Osteocyte (in vitro differentiated cells): ENCODE measurements around the gene CAVIN4. TPM values are rescaled to one million over a fixed set of nuclear protein-coding genes. Genes with fewer than 3 reads are reported as not detected.
A peak's percentile ranks its signal among the peaks of the same experiment; 100 is the strongest.

ENCODE experiments used
- DNase-seq: peaks from one replicate; pipeline ENCODE4 v3.0.0; 2021; ENCODE audit warnings: mixed read lengths; ENCODE audit not compliant: unreplicated experiment; ENCODE audit errors: extremely low spot score
- H3K27ac Mint-ChIP-seq: one replicate; pipeline ENCODE4 v1.8.0; 2021; ENCODE audit warnings: mild to moderate bottlenecking, mixed read lengths; ENCODE audit not compliant: unreplicated experiment
- H3K27me3 Mint-ChIP-seq: one replicate; pipeline ENCODE4 v1.8.0; 2021; ENCODE audit warnings: mixed read lengths; ENCODE audit not compliant: unreplicated experiment
- H3K36me3 Mint-ChIP-seq: one replicate; pipeline ENCODE4 v1.8.0; 2021; ENCODE audit warnings: mixed read lengths; ENCODE audit not compliant: unreplicated experiment
- H3K4me1 Mint-ChIP-seq: one replicate; pipeline ENCODE4 v1.8.0; 2021; ENCODE audit warnings: mixed read lengths; ENCODE audit not compliant: unreplicated experiment
- H3K4me3 Mint-ChIP-seq: one replicate; pipeline ENCODE4 v1.8.0; 2021; ENCODE audit warnings: mild to moderate bottlenecking, moderate library complexity, mixed read lengths; ENCODE audit not compliant: unreplicated experiment
- H3K9me3 Mint-ChIP-seq: one replicate; pipeline ENCODE4 v1.8.0; 2021; ENCODE audit warnings: mixed read lengths; ENCODE audit not compliant: unreplicated experiment
- total RNA-seq: library from RNA; stranded (reverse); gene quantifications from 2 replicates; pipeline ENCODE4 v1.2.1, GENCODE V29; 2021
- TF ChIP-seq, protein P1 (sequence below): fragments of 200-600 bp; sonication (generic); IDR thresholded peaks from 2 replicates; pipeline ENCODE4 v1.5.0; 2021; ENCODE audit warnings: antibody characterized with exemption, mild to moderate bottlenecking, moderate library complexity

CAVIN4 gene
- total RNA-seq, 1 donor from 2014 or later: 1.1 TPM

DNA sequence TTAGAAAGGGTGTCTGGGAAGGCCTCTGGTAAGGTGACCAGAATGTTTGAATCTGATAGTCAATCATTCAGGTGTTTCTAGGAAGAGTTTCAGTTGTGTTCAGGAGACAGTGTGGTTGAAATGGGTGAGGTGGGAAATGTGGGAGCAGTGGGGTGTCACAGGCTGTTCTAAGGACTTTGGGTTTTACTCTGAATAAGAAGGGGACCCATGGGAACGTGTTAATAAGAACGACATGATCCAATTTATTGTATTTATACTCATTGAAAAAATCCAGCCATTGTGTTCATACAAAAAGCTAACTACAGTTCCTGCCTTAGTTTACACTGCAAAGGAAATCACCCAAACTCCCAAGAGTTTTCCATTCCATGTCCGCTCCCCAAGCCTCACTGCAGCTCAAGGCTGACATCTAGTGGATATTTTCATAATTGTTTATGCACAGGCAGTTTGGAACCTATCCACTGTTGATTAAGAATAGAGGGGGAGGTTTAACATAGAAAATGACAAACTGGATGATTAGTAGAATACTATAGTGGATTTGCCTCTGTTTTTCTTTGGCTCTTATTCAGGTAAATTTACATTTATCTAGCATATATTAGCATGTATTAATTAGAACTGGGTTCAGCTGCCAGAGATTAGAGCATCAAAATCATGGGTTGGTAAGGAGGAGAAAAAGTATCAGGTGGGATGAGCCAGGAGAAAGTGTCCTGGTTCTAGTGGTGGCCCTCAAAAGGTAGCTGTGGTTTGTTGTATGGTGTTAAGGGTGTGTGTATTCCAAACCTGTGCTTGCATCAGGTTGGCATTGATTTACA is 17.7 kb downstream of the CAVIN4 start:
- Mint-ChIP-seq H3K4me1 (peaks cover 13% of the 10 kb centered on the region), H3K27ac (no peak overlapping the region), H3K27me3 (peaks cover 12% of the 10 kb centered on the region), H3K36me3 (no peaks in the 10 kb centered on the region), H3K4me3 (no peak overlapping the region), H3K9me3 (no peaks in the 10 kb centered on the region)
- TF ChIP-seq, protein P1, sequence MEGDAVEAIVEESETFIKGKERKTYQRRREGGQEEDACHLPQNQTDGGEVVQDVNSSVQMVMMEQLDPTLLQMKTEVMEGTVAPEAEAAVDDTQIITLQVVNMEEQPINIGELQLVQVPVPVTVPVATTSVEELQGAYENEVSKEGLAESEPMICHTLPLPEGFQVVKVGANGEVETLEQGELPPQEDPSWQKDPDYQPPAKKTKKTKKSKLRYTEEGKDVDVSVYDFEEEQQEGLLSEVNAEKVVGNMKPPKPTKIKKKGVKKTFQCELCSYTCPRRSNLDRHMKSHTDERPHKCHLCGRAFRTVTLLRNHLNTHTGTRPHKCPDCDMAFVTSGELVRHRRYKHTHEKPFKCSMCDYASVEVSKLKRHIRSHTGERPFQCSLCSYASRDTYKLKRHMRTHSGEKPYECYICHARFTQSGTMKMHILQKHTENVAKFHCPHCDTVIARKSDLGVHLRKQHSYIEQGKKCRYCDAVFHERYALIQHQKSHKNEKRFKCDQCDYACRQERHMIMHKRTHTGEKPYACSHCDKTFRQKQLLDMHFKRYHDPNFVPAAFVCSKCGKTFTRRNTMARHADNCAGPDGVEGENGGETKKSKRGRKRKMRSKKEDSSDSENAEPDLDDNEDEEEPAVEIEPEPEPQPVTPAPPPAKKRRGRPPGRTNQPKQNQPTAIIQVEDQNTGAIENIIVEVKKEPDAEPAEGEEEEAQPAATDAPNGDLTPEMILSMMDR: peak; percentile 89
- no peak for DNase-seq

DNA sequence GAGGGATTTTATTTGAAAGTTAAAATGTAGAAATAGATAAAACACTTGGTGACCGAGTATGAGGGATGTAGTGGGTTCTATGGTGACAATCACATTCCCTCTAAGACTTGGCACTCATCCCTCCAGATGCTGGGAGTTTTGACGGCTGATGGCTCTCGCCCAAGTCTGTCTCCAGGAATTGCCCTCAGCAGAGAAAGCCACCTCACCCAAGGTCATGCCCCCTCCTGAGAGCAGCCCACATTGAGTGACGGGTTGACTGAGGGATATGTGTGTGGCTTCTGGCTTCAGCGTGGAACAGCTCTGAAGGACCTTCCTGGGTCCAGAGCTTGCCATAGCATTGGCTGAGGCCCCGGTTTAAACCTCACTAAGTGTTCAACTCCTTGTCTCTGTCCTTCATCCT is 19.4 kb downstream of the CAVIN4 start:
- Mint-ChIP-seq H3K27ac (no peak overlapping the region), H3K4me1 (peaks cover 13% of the 10 kb centered on the region), H3K9me3 (no peaks in the 10 kb centered on the region), H3K27me3 (peaks cover 15% of the 10 kb centered on the region), H3K4me3 (no peak overlapping the region), H3K36me3 (no peaks in the 10 kb centered on the region)
- no peak for DNase-seq
- TF ChIP-seq, protein P1: no peak

DNA sequence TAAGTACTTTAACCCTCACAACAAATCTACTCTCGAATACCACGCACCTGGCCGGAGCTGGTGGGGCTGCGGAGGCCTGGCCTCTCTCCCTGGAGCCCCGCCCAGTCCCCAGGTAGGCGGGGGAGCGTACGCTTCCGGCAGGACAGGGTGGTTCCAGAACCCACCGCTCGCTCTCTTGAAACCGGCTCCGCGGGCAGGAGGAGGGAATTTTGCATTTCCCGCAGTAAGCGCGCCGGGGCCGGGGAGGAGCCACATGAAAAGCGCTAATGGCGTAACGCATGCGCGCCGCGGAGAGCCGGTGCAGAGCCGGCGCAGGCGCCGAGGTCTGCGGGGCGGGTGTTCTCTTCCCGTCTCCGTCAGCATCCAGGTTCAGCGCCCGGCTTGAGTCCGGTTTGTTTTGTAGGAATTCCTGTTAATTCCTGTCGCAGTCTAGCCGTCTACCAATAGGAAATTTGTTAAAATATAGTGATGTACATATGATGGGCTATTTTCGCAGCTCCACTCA is 20.8 kb downstream of the CAVIN4 start:
- TF ChIP-seq, protein P1: no peak
- Mint-ChIP-seq H3K27ac (no peak overlapping the region), H3K36me3 (no peaks in the 10 kb centered on the region), H3K27me3 (peaks cover 16% of the 10 kb centered on the region), H3K9me3 (no peaks in the 10 kb centered on the region), H3K4me3 (peak overlapping the region; percentile 76), H3K4me1 (peaks cover 13% of the 10 kb centered on the region)
- DNase-seq: peak; percentile 93

- no peak overlapping the region for H3K4me3 Mint-ChIP-seq
- peaks cover 18% of the 10 kb centered on the region for H3K27me3 Mint-ChIP-seq
- no peak overlapping the region for H3K27ac Mint-ChIP-seq
- H3K9me3 Mint-ChIP-seq: no peaks in the 10 kb centered on the region
- DNase-seq: no peak
- no peaks in the 10 kb centered on the region for H3K36me3 Mint-ChIP-seq
- TF ChIP-seq, protein P1: no peak
- peaks cover 12% of the 10 kb centered on the region for H3K4me1 Mint-ChIP-seq
Observed at GRCh38 chr9:100600521-100601079, 22.7 kb downstream of the CAVIN4 start.

DNA sequence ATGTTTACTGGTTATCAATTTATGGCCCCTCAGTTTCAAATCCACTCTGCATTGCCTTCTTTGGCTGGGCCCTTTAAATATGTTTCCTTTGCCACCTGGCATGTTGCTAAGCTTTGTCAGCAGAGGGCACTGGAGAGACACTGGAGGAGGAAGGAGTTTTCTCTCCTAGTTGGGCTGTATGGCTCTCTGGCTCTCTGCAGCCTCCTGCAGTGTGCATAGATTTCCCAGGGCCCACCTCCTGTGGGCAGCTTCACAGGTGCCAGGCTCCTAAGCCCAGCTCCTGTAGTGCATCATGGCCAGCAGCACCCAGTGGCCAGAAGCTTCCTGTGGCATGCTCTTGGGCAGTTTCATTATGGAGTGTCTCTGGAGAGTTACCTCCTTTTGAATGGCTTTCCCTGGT is 23.3 kb downstream of the CAVIN4 start:
- H3K36me3 Mint-ChIP-seq: no peaks in the 10 kb centered on the region
- H3K9me3 Mint-ChIP-seq: no peaks in the 10 kb centered on the region
- peak overlapping the region; percentile 33 for H3K27ac Mint-ChIP-seq
- H3K4me3 Mint-ChIP-seq: peak overlapping the region; percentile 11
- DNase-seq: no peak
- TF ChIP-seq, protein P1: peak; percentile 64
- H3K4me1 Mint-ChIP-seq: peaks cover 12% of the 10 kb centered on the region
- H3K27me3 Mint-ChIP-seq: peaks cover 15% of the 10 kb centered on the region
